Common myeloid progenitor, CD34-positive (primary cell): ENCODE data around the gene BCL2L12. TPM values are rescaled to one million over a fixed set of nuclear protein-coding genes. Genes with fewer than 3 reads are reported as not detected.
A peak's percentile ranks its signal among the peaks of the same experiment; 100 is the strongest.
"Not testable (repeated sequence)": the region's sequence is repeated elsewhere in the genome, so short reads cannot be mapped to it uniquely, and the experiment has no call there.

Source experiments
- CTCF ChIA-PET: fragments of 350-600 bp; sonication (Branson Sonifier 250); formaldehyde crosslinking; loops from one replicate; lab custom pipeline; 2021; ENCODE audit warnings: antibody characterized with exemption; lab: Charles Lee
- POLR2A ChIA-PET: fragments of 350-600 bp; sonication (Branson Sonifier 250); formaldehyde crosslinking; loops from one replicate; lab custom pipeline; 2021; ENCODE audit warnings: antibody characterized with exemption; lab: Charles Lee
- DNase-seq, 3 donors: peaks; one replicate each; pipeline versions ENCODE4 v3.0.0 to v3.0.0-alpha.2; 2013
- H3K27ac ChIP-seq, 2 experiments: 1 replicate in 1 of 2; 2 replicates in 1 of 2; pipeline ENCODE4 v1.7.0; 2013; ENCODE audit warnings: inconsistent platforms in 2 of 2, low read length in 2 of 2, mild to moderate bottlenecking in 2 of 2, low read depth in 1 of 2, moderate library complexity in 1 of 2; ENCODE audit not compliant: severe bottlenecking in 2 of 2, insufficient read depth in 1 of 2, poor library complexity in 1 of 2
- H3K27me3 ChIP-seq, 5 experiments: replicated peaks in 2 of 5; 1 replicate in 3 of 5; 2 replicates in 2 of 5; pipeline versions ENCODE4 v1.6.1 to v1.7.0; 2013; ENCODE audit warnings: low read length in 4 of 5, mild to moderate bottlenecking in 2 of 5, moderate library complexity in 2 of 5, inconsistent platforms in 1 of 5; ENCODE audit not compliant: insufficient read depth in 5 of 5, control insufficient read depth in 4 of 5
- H3K36me3 ChIP-seq, 4 experiments: 1 replicate in 2 of 4; 2 replicates in 2 of 4; pipeline versions ENCODE4 v1.6.1 to v1.7.0; 2013; ENCODE audit warnings: low read length in 3 of 4, control low read depth in 1 of 4, mild to moderate bottlenecking in 1 of 4; ENCODE audit not compliant: control insufficient read depth in 4 of 4, insufficient read depth in 4 of 4
- H3K4me1 ChIP-seq, 4 experiments: 1 replicate in 3 of 4; 2 replicates in 1 of 4; pipeline versions ENCODE4 v1.6.1 to v1.7.1; 2013; ENCODE audit warnings: low read length in 3 of 4, mild to moderate bottlenecking in 3 of 4, control low read depth in 1 of 4, inconsistent platforms in 1 of 4, moderate library complexity in 1 of 4; ENCODE audit not compliant: control insufficient read depth in 4 of 4, insufficient read depth in 4 of 4; ENCODE audit errors: control extremely low read depth in 1 of 4
- H3K4me3 ChIP-seq, 7 experiments: 1 replicate in 4 of 7; 2 replicates in 3 of 7; pipeline versions ENCODE4 v1.5.1 to v1.7.0; 2013; ENCODE audit warnings: mild to moderate bottlenecking in 7 of 7, low read length in 6 of 7, moderate library complexity in 6 of 7, inconsistent platforms in 2 of 7, low read depth in 2 of 7, control low read depth in 1 of 7; ENCODE audit not compliant: insufficient read depth in 4 of 7, control insufficient read depth in 1 of 7; ENCODE audit errors: extremely low read depth in 1 of 7
- H3K9me3 ChIP-seq, 5 experiments: 1 replicate in 4 of 5; 2 replicates in 1 of 5; pipeline versions ENCODE4 v1.6.1 to v1.7.1; 2013; ENCODE audit warnings: low read length in 4 of 5, mild to moderate bottlenecking in 2 of 5, inconsistent platforms in 1 of 5, low read depth in 1 of 5, moderate library complexity in 1 of 5; ENCODE audit not compliant: control insufficient read depth in 4 of 5, insufficient read depth in 2 of 5; ENCODE audit errors: control extremely low read depth in 1 of 5
- WGBS: methylation state at CpG from one replicate; pipeline ENCODE4 v1.1.5; 2013; ENCODE audit not compliant: insufficient coverage; 5-methylcytosine and 5-hydroxymethylcytosine counted together
- polyA plus RNA-seq: library from polyadenylated mRNA; unstranded; fragments of 120-200 nt; gene quantifications from one replicate; pipeline ENCODE4 v1.2.1, GENCODE V29; 2013

Gene BCL2L12
- polyA plus RNA-seq, result 12.5 TPM

DNA sequence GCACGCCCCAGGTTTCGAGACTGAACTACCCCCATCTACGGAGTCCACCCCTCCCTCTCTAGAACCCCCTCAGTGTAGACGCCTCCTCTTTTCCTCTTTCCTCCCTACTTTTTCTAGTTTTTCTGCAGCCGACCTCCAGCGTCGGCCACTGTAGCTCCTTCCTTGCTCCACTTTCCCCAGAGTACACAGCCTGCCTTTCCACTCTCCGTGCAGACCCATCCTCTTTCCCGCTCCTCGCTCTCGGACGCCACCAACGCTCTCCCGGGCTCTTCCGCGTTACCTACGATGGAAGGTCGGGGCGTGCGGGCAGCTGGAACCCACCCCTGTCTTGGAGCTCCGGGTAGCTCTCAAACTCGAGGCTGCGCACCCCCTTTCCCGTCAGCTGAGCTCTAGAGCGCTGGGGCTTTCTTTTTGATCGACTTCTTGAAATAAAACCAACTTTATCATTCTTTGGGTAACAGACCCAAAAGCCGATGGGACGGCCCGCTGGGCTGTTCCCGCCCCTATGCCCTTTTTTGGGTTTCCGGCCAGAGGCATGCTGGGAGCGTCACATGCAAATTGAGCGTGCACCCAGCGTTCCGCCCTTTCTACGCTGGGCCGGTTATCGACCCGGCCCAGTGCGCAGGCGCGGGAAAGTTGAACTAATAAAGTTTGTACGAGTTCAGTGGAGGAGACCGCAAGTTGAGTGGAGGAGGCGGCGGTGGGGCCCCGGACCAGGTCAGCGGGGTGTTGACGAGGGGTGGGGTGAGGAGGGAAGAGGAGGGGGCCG is at the start of gene BCL2L12, which contains the start of gene IRF3:
Gene BCL2L12 (plus strand): TSS at position 583 of the 769 bp plus-strand sequence. CDS start 760 bp downstream, outside the sequence.
Gene IRF3 (minus strand): TSS at position 507 of the 769 bp plus-strand sequence. CDS start 1,019 bp downstream, outside the sequence.
- POLR2A ChIA-PET, result interaction anchor here (1.4 to 2.5 kb wide), 3 partner anchors 11 to 25 kb away, joined by 5 to 8 read pairs (median 7); partner anchors contain the start of genes RRAS and SCAF1

GRCh38 chr19:49616532-49616931 is 49.2 kb upstream of the BCL2L12 start:
- no peaks in the 10 kb centered on the region for H3K27me3 ChIP-seq
- no peak overlapping the region for H3K27ac ChIP-seq
- H3K9me3 ChIP-seq, result peaks cover 0 to 11% (median 4%) of the 10 kb centered on the region in 5 experiments
- H3K4me3 ChIP-seq, result no peak overlapping the region
- 93% methylated on average over 3 of the region's 7 CpGs for WGBS
- H3K36me3 ChIP-seq, result peaks cover 8 to 70% (median 54%) of the 10 kb centered on the region in 4 experiments
- ChIA-PET CTCF (interaction anchor here (1.0 kb wide), 1 partner anchor 62 kb away, joined by 3 read pairs; no protein-coding TSS in a partner anchor), POLR2A (no interaction called here)
- no peaks in the 10 kb centered on the region for H3K4me1 ChIP-seq
- DNase-seq, result no peak

More for the DNA sequence above, at the start of gene BCL2L12, which contains the start of gene IRF3:
- H3K4me1 ChIP-seq, result peaks cover 3 to 34% (median 30%) of the 10 kb centered on the region in 4 experiments
- H3K4me3 ChIP-seq, result peak within 1 kb of the TSS; percentile 84 to 99 (median 96)
- peak; percentile 95 to 98 (median 97) for DNase-seq
- H3K27me3 ChIP-seq, result no peaks in the 10 kb centered on the region
- under 1% methylated on average over 43 of the region's 50 CpGs for WGBS
- no peaks in the 10 kb centered on the region for H3K9me3 ChIP-seq
- H3K36me3 ChIP-seq, result peaks cover 10 to 39% (median 23%) of the 10 kb centered on the region in 4 experiments
- CTCF ChIA-PET, result interaction anchor here (1.0 to 2.7 kb wide), 3 partner anchors 8 to 22 kb away, joined by 3 to 10 read pairs (median 6); no protein-coding TSS in a partner anchor
- H3K27ac ChIP-seq, result peak within 1 kb of the TSS; percentile 61 to 89

DNA sequence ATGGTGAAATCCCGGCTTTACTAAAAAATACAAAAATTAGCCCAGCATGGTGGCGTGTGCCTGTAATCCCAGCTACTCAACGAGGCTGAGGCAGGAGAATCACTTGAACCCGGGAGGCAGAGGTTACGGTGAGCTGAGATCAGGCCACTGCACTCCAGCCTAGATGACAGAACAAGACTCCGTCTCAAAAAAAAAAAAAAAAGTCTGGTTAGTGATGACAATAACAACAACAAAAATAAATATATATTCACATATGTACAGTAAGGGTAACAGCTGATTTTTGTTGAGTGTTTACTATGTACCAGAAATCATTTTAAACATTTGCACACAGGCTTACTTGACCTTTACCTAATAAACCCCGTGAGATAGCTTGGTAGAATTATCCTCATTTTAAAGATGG is 48.8 kb upstream of the BCL2L12 start:
- POLR2A ChIA-PET, result no interaction called here
- no peak for DNase-seq
- Histone ChIP-seq H3K27ac (no peak overlapping the region), H3K4me1 (no peaks in the 10 kb centered on the region), H3K27me3 (no peaks in the 10 kb centered on the region), H3K9me3 (peaks cover 0 to 11% (median 4%) of the 10 kb centered on the region in 5 experiments), H3K4me3 (no peak overlapping the region), H3K36me3 (peaks cover 8 to 74% (median 58%) of the 10 kb centered on the region in 4 experiments)
- 90% methylated on average over 4 of the region's 7 CpGs for WGBS
- CTCF ChIA-PET, result interaction anchor here (0.6 to 1.0 kb wide), 2 partner anchors 24 to 62 kb away, joined by 3 read pairs; no protein-coding TSS in a partner anchor

DNA sequence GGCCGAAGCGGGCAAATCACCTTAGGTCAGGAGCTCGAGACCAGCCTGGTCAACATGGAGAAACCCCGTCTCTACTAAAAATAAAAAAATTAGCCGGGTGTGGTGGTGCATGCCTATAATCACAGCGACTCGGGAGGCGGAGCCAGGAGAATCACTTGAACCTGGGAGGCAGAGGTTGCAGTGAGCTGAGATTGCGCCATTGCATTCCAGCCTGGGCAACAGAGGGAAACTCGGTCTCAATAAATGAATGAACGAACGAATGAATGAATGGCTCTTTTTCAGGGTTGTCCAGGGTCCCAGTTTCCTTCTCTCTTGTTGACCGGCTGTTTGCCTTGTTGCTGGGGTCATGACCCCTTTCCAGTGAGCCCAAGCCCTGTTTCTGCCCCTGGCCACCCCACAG is 47.9 kb upstream of the BCL2L12 start:
- not testable (repeated sequence) for H3K27me3 ChIP-seq, H3K4me3 ChIP-seq, H3K4me1 ChIP-seq, H3K27ac ChIP-seq, DNase-seq
- peaks cover 8 to 79% (median 54%) of the 10 kb centered on the region in 4 experiments for H3K36me3 ChIP-seq
- H3K9me3 ChIP-seq, result peaks cover 0 to 11% (median 4%) of the 10 kb centered on the region in 5 experiments
- CTCF ChIA-PET, result interaction anchor here (0.8 kb wide), 1 partner anchor 114 kb away, joined by 3 read pairs; no protein-coding TSS in a partner anchor
- 98% methylated on average over 13 of the region's 13 CpGs for WGBS
- POLR2A ChIA-PET, result interaction anchor here (0.7 kb wide), 1 partner anchor 135 kb away, joined by 3 read pairs; no protein-coding TSS in a partner anchor

DNA sequence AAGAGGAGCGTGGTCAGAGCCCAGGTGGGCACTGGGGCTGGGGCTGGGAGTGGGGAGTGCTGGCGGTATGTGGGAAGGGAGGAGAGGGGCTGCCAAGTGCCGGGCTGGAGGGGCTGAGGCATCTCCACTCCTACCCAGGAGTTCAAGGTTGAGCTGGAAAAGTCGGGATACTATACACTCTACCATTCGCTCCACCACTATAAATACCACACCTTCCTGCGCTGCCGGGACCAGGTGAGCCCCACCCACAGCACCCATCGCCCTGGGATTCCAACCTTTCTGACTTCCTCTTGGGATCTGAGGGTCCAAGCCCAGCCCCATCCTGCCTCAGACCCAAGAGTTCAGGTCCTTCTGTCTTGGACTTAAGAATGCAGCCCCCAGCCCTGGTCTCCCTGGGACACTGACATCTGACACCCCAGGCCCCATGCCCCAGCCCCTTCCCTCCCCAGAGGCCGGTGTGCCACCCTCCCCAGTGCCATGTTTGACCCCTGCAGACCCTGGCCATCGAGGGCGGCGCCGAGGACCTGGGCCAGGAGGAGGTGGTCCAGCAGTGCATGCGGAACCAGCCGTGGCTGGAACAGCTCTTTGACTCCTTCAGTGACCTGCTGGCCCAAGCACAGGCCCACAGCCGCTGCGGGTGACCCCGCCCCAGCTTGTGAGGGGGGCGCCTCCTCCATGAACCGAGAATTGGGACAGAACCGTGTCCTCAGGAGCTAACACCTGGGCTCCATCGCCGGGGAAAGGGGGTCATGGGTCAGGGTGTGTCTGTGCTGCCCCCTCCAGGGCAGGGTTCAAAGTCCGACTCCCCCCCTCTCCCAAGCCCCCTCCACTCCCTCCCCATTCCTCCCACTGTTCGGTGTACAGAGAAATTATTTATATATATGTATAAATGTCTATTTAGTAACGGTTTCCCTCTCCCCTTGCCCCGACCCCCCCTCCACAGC is 40.5 kb upstream of the BCL2L12 start:
- WGBS, result 95% methylated on average over 18 of the region's 27 CpGs
- ChIA-PET CTCF (interaction anchor here (0.6 to 1.0 kb wide), 2 partner anchors 14 to 21 kb away, joined by 3 to 4 read pairs; no protein-coding TSS in a partner anchor), POLR2A (no interaction called here)
- Histone ChIP-seq H3K4me1 (no peaks in the 10 kb centered on the region), H3K9me3 (no peaks in the 10 kb centered on the region), H3K4me3 (no peak overlapping the region), H3K27ac (no peak overlapping the region), H3K36me3 (peaks cover 0 to 60% (median 29%) of the 10 kb centered on the region in 4 experiments), H3K27me3 (no peaks in the 10 kb centered on the region)
- DNase-seq, result no peak

- Histone ChIP-seq H3K36me3 (peaks cover 0 to 55% (median 28%) of the 10 kb centered on the region in 4 experiments), H3K27me3 (no peaks in the 10 kb centered on the region), H3K9me3 (no peaks in the 10 kb centered on the region), H3K27ac (peak overlapping the region in 1 of 2 experiments; percentile 43), H3K4me3 (no peak overlapping the region), H3K4me1 (peaks cover 0 to 4% (median 0%) of the 10 kb centered on the region in 4 experiments)
- ChIA-PET POLR2A (no interaction called here), CTCF (no interaction called here)
- 99% methylated on average over 6 of the region's 11 CpGs for WGBS
- no peak for DNase-seq
Measured at GRCh38 chr19:49626226-49626625, 39.5 kb upstream of the BCL2L12 start.
